Type B pancreatic cell (in vitro differentiated cells): ENCODE results near the gene PUS1. TPM values are rescaled to one million over a fixed set of nuclear protein-coding genes. Genes with fewer than 3 reads are reported as not detected.

Experiments
- DNase-seq: peaks from one replicate; pipeline ENCODE4 v3.0.0; 2021; ENCODE audit warnings: mixed read lengths; ENCODE audit not compliant: unreplicated experiment; ENCODE audit errors: extremely low spot score
- H3K27ac Mint-ChIP-seq: 2 replicates; pipeline ENCODE4 v1.8.0; 2021; ENCODE audit warnings: mild to moderate bottlenecking, mixed read lengths
- H3K27me3 Mint-ChIP-seq: 2 replicates; pipeline ENCODE4 v1.8.0; 2021; ENCODE audit warnings: mixed read lengths
- H3K36me3 Mint-ChIP-seq: 2 replicates; pipeline ENCODE4 v1.8.0; 2021; ENCODE audit warnings: mixed read lengths
- H3K4me1 Mint-ChIP-seq: one replicate; pipeline ENCODE4 v1.8.0; 2021; ENCODE audit warnings: mixed read lengths; ENCODE audit not compliant: unreplicated experiment
- H3K4me3 Mint-ChIP-seq: 2 replicates; pipeline ENCODE4 v1.8.0; 2021; ENCODE audit warnings: mild to moderate bottlenecking, mixed read lengths
- H3K9me3 Mint-ChIP-seq: 2 replicates; pipeline ENCODE4 v1.8.0; 2021; ENCODE audit warnings: mixed read lengths
- total RNA-seq: library from RNA; stranded (reverse); gene quantifications from 2 replicates; pipeline ENCODE4 v1.2.1, GENCODE V29; 2021; ENCODE audit warnings: low replicate concordance
- TF ChIP-seq, protein P1 (sequence below): fragments of 200-600 bp; sonication (generic); conservative IDR thresholded peaks from 2 replicates; pipeline ENCODE4 v1.5.0; 2021; ENCODE audit warnings: antibody characterized with exemption, mild to moderate bottlenecking

The PUS1 gene
- total RNA-seq, 1 donor from 2014 or later = 38.1 TPM

DNA sequence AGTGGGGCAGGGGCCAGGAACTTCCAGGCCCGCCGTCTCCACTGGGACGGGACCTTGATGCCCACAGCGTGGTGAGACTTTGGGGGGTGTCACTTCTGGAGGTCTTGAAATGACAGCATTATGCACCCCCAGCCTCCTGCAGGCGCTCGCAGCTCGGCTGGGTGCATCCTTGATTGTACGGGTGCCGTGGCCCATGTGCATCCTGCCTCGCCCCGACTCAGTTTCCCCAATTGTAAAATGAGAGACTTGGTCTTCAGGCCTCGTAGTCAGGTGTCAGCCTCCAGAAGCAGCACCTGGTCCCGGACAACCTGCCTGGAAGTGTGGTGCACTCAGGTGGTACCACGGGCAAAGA, 8.9 kb upstream of the PUS1 start:
- TF ChIP-seq, protein P1, sequence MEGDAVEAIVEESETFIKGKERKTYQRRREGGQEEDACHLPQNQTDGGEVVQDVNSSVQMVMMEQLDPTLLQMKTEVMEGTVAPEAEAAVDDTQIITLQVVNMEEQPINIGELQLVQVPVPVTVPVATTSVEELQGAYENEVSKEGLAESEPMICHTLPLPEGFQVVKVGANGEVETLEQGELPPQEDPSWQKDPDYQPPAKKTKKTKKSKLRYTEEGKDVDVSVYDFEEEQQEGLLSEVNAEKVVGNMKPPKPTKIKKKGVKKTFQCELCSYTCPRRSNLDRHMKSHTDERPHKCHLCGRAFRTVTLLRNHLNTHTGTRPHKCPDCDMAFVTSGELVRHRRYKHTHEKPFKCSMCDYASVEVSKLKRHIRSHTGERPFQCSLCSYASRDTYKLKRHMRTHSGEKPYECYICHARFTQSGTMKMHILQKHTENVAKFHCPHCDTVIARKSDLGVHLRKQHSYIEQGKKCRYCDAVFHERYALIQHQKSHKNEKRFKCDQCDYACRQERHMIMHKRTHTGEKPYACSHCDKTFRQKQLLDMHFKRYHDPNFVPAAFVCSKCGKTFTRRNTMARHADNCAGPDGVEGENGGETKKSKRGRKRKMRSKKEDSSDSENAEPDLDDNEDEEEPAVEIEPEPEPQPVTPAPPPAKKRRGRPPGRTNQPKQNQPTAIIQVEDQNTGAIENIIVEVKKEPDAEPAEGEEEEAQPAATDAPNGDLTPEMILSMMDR = no peak

DNA sequence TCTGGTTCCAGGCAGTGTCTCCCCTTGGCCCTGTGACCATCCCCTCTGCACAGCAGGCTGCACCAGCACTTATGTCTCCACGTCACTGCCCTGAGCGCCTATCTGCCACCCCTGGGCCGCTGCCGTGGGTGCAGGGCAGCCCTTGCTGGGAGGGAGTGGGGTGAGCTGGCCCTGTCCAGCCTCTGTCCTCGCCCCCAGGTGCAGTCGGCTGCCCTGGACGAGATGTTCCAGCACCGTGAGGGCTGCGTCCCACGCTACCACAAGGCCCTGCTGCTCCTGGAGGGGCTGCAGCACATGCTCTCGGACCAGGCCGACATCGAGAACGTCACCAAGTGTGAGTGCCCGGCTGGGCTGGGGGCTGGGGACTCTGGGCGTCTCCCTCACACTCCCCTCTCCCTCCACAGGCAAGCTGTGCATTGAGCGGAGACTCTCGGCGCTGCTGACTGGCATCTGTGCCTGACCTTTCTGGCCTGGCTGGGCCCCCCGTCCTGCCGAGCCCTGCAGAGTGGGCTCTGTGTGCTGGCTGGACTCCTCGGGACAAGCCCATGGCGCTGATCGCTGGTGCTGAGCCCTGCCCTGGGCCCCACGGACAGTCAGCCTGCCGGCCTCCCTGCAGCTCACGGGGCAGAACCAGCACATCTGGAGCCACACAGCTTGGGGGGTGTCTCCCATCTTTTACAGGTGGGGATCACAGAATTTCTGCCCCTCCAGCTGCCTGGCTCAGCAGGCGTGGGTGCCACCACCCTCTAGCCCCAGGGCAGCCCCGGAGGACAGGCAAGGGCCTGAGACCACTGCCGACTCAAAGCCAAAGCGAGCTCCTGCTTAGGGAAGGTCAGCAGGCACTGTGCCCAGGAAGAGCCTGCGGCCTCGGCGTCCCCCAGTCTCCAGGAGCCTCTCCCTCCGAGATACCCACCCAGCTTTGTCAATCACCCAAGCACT, 7.9 kb upstream of the PUS1 start:
- Mint-ChIP-seq H3K36me3 (peaks cover 5% of the 10 kb centered on the region), H3K27ac (peak overlapping the region; percentile 78)
- TF ChIP-seq, protein P1 = no peak

More for the DNA sequence above, 8.9 kb upstream of the PUS1 start:
- Mint-ChIP-seq H3K4me1 (no peaks in the 10 kb centered on the region), H3K27ac (no peak overlapping the region), H3K9me3 (no peaks in the 10 kb centered on the region), H3K27me3 (no peaks in the 10 kb centered on the region), H3K36me3 (peaks cover 5% of the 10 kb centered on the region), H3K4me3 (no peak overlapping the region)
- no peak for DNase-seq

DNA sequence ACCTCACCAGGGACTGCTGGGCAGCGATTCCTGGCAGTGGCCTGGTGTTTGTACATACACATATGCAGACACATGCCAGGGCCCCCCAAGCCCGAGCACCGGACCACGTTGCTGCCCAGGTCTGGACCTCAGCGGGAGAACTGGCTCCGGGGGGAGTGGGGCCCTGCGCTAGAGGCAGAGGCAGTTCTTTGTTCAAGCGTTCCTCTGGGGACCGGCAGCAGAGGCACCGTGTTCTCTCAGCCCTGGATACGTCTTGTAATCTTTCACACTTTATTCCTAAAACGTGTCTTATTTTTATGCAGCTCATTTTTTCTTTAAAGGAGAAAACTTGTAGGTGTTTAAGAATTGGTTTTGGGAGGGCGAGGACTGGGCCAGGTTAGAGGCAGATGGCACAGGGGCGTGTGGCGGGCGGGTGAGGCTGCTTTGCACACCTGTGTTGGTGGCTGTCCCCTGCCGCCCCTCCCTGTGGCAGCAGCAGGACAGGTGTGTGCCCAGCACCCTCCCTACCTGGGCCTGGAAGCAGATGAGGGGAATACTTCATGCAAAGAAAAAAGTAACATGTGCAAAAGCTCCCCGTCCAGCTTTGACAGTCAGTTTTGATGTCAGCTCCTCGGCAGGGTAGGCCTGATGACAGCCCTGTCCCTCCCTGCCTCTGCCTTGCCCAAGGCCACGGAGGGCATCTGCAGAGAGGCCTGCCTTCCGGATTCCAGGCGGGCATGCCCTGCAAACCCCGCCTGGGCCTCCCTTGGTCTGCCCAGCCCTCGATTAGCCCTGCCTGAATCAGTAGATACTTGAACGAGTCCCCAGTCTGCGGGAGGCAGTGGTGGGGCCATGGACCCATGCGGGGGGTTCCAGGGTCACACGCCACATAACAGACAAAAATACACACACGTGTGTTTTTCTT, 7.0 kb upstream of the PUS1 start:
- H3K9me3 Mint-ChIP-seq = no peaks in the 10 kb centered on the region
- TF ChIP-seq, protein P1 = no peak
- DNase-seq = no peak
- H3K27me3 Mint-ChIP-seq = no peaks in the 10 kb centered on the region
- H3K27ac Mint-ChIP-seq = peak overlapping the region; percentile 78
- no peak overlapping the region for H3K4me3 Mint-ChIP-seq
- no peaks in the 10 kb centered on the region for H3K4me1 Mint-ChIP-seq
- peaks cover 5% of the 10 kb centered on the region for H3K36me3 Mint-ChIP-seq

More for the DNA sequence above, 7.9 kb upstream of the PUS1 start:
- Mint-ChIP-seq H3K9me3 (no peaks in the 10 kb centered on the region), H3K27me3 (no peaks in the 10 kb centered on the region), H3K4me3 (no peak overlapping the region), H3K4me1 (no peaks in the 10 kb centered on the region)
- DNase-seq = no peak

DNA sequence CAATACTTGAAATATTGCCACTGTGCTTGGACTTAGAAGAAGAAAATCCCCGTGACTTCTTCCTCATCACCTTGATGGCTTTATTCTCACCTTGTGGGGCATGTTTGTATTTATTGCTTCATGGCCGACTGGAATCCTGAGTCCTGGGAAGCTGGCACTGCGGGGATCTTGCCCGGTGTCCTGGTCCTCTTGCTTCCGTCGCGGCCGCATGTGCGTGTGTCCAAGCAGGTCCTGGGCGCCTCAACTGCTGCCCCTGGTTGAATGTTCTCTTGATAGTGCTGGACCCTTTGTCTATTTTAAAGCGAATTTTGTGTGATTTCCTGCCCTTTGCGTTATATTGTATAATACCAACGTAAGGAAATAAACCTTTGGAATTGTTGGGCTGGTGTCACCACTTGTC, 6.3 kb upstream of the PUS1 start:
- TF ChIP-seq, protein P1 = no peak
- H3K36me3 Mint-ChIP-seq = peaks cover 5% of the 10 kb centered on the region
- no peak for DNase-seq
- H3K4me1 Mint-ChIP-seq = no peaks in the 10 kb centered on the region
- H3K9me3 Mint-ChIP-seq = no peaks in the 10 kb centered on the region
- peak overlapping the region; percentile 78 for H3K27ac Mint-ChIP-seq
- no peaks in the 10 kb centered on the region for H3K27me3 Mint-ChIP-seq
- H3K4me3 Mint-ChIP-seq = no peak overlapping the region

DNA sequence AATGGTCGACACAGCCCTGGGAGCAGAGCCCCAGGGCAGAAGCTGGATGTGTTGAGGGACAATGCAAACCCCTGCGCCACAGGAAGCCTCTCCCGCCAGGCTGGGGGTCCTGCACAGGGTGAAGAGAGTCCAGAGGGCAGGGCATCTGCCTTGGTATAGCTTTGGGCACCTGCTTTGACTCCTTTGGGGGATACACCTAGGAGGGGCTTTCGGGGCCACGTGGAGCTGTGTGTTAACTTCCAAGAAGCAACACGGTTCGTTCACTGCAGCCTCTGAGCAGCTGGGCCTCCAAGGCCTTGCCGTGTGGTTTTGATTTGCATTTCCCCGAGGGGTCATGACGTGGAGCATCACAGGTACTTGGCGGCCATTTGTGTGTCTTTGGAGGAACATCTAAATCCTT, 5.8 kb upstream of the PUS1 start:
- Mint-ChIP-seq H3K36me3 (peaks cover 5% of the 10 kb centered on the region), H3K4me3 (no peak overlapping the region), H3K27ac (no peak overlapping the region), H3K9me3 (no peaks in the 10 kb centered on the region), H3K4me1 (no peaks in the 10 kb centered on the region), H3K27me3 (no peaks in the 10 kb centered on the region)
- DNase-seq = no peak
- TF ChIP-seq, protein P1 = no peak
